ENCODE data around the gene IL13RA1.

GRCh38 chrX:118761939-118762707 lies 34.7 kb downstream of the IL13RA1 start:
- TF ChIP-seq POLR2AphosphoS5 (IDR thresholded peaks at IDR 0.05; ENCODE audit: low read depth, low read length), result no peak
- no peak for TF ChIP-seq SIN3A (IDR thresholded peaks at IDR 0.05; ENCODE audit: borderline replicate concordance, insufficient read depth, low read length)
- TF ChIP-seq, protein P1, sequence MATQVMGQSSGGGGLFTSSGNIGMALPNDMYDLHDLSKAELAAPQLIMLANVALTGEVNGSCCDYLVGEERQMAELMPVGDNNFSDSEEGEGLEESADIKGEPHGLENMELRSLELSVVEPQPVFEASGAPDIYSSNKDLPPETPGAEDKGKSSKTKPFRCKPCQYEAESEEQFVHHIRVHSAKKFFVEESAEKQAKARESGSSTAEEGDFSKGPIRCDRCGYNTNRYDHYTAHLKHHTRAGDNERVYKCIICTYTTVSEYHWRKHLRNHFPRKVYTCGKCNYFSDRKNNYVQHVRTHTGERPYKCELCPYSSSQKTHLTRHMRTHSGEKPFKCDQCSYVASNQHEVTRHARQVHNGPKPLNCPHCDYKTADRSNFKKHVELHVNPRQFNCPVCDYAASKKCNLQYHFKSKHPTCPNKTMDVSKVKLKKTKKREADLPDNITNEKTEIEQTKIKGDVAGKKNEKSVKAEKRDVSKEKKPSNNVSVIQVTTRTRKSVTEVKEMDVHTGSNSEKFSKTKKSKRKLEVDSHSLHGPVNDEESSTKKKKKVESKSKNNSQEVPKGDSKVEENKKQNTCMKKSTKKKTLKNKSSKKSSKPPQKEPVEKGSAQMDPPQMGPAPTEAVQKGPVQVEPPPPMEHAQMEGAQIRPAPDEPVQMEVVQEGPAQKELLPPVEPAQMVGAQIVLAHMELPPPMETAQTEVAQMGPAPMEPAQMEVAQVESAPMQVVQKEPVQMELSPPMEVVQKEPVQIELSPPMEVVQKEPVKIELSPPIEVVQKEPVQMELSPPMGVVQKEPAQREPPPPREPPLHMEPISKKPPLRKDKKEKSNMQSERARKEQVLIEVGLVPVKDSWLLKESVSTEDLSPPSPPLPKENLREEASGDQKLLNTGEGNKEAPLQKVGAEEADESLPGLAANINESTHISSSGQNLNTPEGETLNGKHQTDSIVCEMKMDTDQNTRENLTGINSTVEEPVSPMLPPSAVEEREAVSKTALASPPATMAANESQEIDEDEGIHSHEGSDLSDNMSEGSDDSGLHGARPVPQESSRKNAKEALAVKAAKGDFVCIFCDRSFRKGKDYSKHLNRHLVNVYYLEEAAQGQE (IDR thresholded peaks at IDR 0.05; ENCODE audit: insufficient read depth in 1 of 2, low read depth in 2 of 2, low read length in 2 of 2), result no peak
